Hypothalamus (tissue), 51 donors: ENCODE data around the gene PDE4B.
A peak's percentile ranks its signal among the peaks of the same experiment; 100 is the strongest.

Experiments
- DNase-seq, 51 donors: peaks; one replicate each; lab custom pipeline; 2025; lab: John Stamatoyannopoulos, UW

The PDE4B gene

GRCh38 chr1:65880611-65881010, 87.9 kb downstream of the PDE4B start:
- no peak for DNase-seq

- DNase-seq: no peak
Observed at GRCh38 chr1:65881067-65881594, 88.4 kb downstream of the PDE4B start.

GRCh38 chr1:65882076-65882475, 89.4 kb downstream of the PDE4B start:
- DNase-seq: no peak

- DNase-seq: no peak
Observed at GRCh38 chr1:65889441-65889840, 96.7 kb downstream of the PDE4B start.

GRCh38 chr1:65890201-65890843, 97.6 kb downstream of the PDE4B start:
- DNase-seq: no peak

- DNase-seq: no peak
Observed at GRCh38 chr1:65894738-65895605, 102.3 kb downstream of the PDE4B start.

GRCh38 chr1:65896721-65897120, 104.0 kb downstream of the PDE4B start:
- DNase-seq: no peak

GRCh38 chr1:65897485-65897884, 104.8 kb downstream of the PDE4B start:
- DNase-seq: no peak

GRCh38 chr1:65904681-65905083, 112.0 kb downstream of the PDE4B start:
- DNase-seq: no peak

GRCh38 chr1:65910432-65910831, 117.7 kb downstream of the PDE4B start:
- no peak for DNase-seq

- DNase-seq: no peak
Observed at GRCh38 chr1:65911679-65912078, 119.0 kb downstream of the PDE4B start.

- DNase-seq: no peak
Observed at GRCh38 chr1:65918564-65918963, 125.9 kb downstream of the PDE4B start.

- DNase-seq: no peak
Observed at GRCh38 chr1:65921446-65921845, 128.8 kb downstream of the PDE4B start.

- DNase-seq: no peak
Observed at GRCh38 chr1:65924471-65924870, 131.8 kb downstream of the PDE4B start.

GRCh38 chr1:65938506-65938905, 145.8 kb downstream of the PDE4B start:
- DNase-seq: no peak

- DNase-seq: no peak
Observed at GRCh38 chr1:65939191-65939590, 146.5 kb downstream of the PDE4B start.

GRCh38 chr1:65939636-65940035, 146.9 kb downstream of the PDE4B start:
- DNase-seq: peak in 1 of 51 donors; percentile 3

GRCh38 chr1:65940126-65940525, 147.4 kb downstream of the PDE4B start:
- DNase-seq: no peak

GRCh38 chr1:65942476-65942875, 149.8 kb downstream of the PDE4B start:
- no peak for DNase-seq

GRCh38 chr1:65946376-65946775, 153.7 kb downstream of the PDE4B start:
- DNase-seq: no peak

- DNase-seq: no peak
Observed at GRCh38 chr1:65946960-65947359, 154.3 kb downstream of the PDE4B start.
